Transverse colon (tissue), 3 donors: ENCODE measurements around the gene KCNH1.

Source experiments
- POLR2A ChIP-seq: fragments of 450-650 bp; IDR thresholded peaks from one replicate; pipeline ENCODE4 v1.6.1; 2016; ENCODE audit warnings: antibody characterized with exemption, mild to moderate bottlenecking, moderate library complexity
- POLR2AphosphoS5 ChIP-seq, 3 donors: sonication (generic); formaldehyde crosslinking; IDR thresholded peaks; one replicate each; pipeline ENCODE4 v1.6.1; 2016; ENCODE audit warnings: antibody characterized with exemption in 3 of 3

- TF ChIP-seq POLR2AphosphoS5 (IDR thresholded peaks at IDR 0.05) (no peak), POLR2A (no peak)
Measured at GRCh38 chr1:211133393-211133835, 534 bp downstream of the KCNH1 start.
